Natural killer cell (primary cell): Measurements from ENCODE around the gene AUH. TPM values are rescaled to one million over a fixed set of nuclear protein-coding genes. Genes with fewer than 3 reads are reported as not detected.
"Not testable (repeated sequence)": the region's sequence is repeated elsewhere in the genome, so short reads cannot be mapped to it uniquely, and the experiment has no call there.

ENCODE experiments used
- ATAC-seq, 3 donors: fragments of 150-1000 bp in 2 of 3; fragments of 200-7000 bp in 1 of 3; cut with Tn5 transposase; 1 replicate in 1 of 3; 2 replicates in 2 of 3; pipeline ENCODE4 v1.10.0; 2021; ENCODE audit warnings: mild to moderate bottlenecking in 2 of 3, moderate library complexity in 2 of 3
- DNase-seq, 2 donors: peaks; one replicate each; pipeline versions ENCODE4 v3.0.0 to v3.0.0-alpha.2; 2013 to 2021; ENCODE audit warnings: mixed read lengths in 1 of 2
- H3K27ac ChIP-seq: one replicate; pipeline ENCODE4 v1.5.1; 2013; ENCODE audit warnings: mild to moderate bottlenecking, low read length
- H3K27me3 ChIP-seq: one replicate; pipeline ENCODE4 v1.6.1; 2013; ENCODE audit warnings: low read length; ENCODE audit not compliant: control insufficient read depth, insufficient read depth
- H3K36me3 ChIP-seq: one replicate; pipeline ENCODE4 v1.6.1; 2013; ENCODE audit warnings: low read length; ENCODE audit not compliant: control insufficient read depth, insufficient read depth
- H3K4me1 ChIP-seq: one replicate; pipeline ENCODE4 v1.6.1; 2013; ENCODE audit warnings: low read length; ENCODE audit not compliant: control insufficient read depth, insufficient read depth
- H3K4me3 ChIP-seq: one replicate; pipeline ENCODE4 v1.5.1; 2013; ENCODE audit warnings: low read length
- H3K9me3 ChIP-seq: one replicate; pipeline ENCODE4 v1.6.1; 2013; ENCODE audit warnings: low read length; ENCODE audit not compliant: control insufficient read depth, insufficient read depth
- H3K27ac Mint-ChIP-seq, 2 donors: one replicate each; pipeline ENCODE4 v1.8.0; 2022; ENCODE audit warnings: mild to moderate bottlenecking in 2 of 2, mixed read lengths in 2 of 2, moderate library complexity in 1 of 2
- H3K27me3 Mint-ChIP-seq, 2 donors: one replicate each; pipeline ENCODE4 v1.8.0; 2022; ENCODE audit warnings: low read depth in 2 of 2, mixed read lengths in 2 of 2
- H3K36me3 Mint-ChIP-seq: one replicate; pipeline ENCODE4 v1.8.0; 2022; ENCODE audit warnings: mixed read lengths
- H3K4me1 Mint-ChIP-seq, 2 donors: one replicate each; pipeline ENCODE4 v1.8.0; 2022; ENCODE audit warnings: mixed read lengths in 2 of 2
- H3K4me3 Mint-ChIP-seq: one replicate; pipeline ENCODE4 v1.8.0; 2022; ENCODE audit warnings: mild to moderate bottlenecking, moderate library complexity, mixed read lengths
- H3K9me3 Mint-ChIP-seq, 2 donors: one replicate each; pipeline ENCODE4 v1.8.0; 2022; ENCODE audit warnings: mixed read lengths in 2 of 2
- WGBS: methylation state at CpG from one replicate; pipeline ENCODE4 v1.1.7; 2013; ENCODE audit warnings: missing lambda C conversion rate; ENCODE audit not compliant: insufficient coverage; 5-methylcytosine and 5-hydroxymethylcytosine counted together
- intact Hi-C: fragments of 100-400 bp; cut with micrococcal nuclease; formaldehyde crosslinking; loops from one replicate; pipeline ENCODE4 v1.14.2; 2022
- total RNA-seq, 4 donors: library from RNA; stranded (reverse); fragments of 120-200 nt in 1 of 4; gene quantifications; one replicate each; pipeline versions ENCODE4 v1.2.3 to v1.2.4, GENCODE V29; 2013 to 2022
- TF ChIP-seq, protein P1 (sequence below): fragments of 200-600 bp; IDR thresholded peaks from one replicate; pipeline ENCODE4 v1.8.0; 2022; ENCODE audit warnings: antibody characterized with exemption

The AUH gene
- total RNA-seq, 3 donors from 2014 or later (not counting 1 experiment from before 2014, with no cell fraction given), result 26.7 to 36.6 (median 34.9) TPM

DNA sequence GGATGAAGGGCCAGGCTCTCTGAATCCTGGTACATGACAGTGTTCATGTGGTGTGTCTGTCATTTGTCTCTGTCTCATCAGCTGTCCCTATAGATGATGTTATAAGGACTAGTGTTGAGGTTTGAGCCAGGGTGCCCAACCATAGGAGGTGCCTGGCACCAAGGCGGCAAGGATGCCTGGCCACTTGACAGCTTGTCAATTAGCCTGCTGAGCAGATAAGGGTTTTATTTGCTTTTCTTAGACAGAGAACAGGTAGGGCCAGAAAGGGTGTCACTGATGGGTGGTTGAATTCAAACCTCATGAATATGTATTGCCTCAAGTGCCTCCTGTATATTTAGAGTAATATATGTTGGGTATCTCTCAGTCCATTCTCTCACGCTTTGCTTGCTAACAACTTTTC lies 30.1 kb upstream of the AUH start:
- no peaks in the 10 kb centered on the region for H3K27me3 Mint-ChIP-seq
- H3K27ac Mint-ChIP-seq, result no peak overlapping the region
- TF ChIP-seq, protein P1, sequence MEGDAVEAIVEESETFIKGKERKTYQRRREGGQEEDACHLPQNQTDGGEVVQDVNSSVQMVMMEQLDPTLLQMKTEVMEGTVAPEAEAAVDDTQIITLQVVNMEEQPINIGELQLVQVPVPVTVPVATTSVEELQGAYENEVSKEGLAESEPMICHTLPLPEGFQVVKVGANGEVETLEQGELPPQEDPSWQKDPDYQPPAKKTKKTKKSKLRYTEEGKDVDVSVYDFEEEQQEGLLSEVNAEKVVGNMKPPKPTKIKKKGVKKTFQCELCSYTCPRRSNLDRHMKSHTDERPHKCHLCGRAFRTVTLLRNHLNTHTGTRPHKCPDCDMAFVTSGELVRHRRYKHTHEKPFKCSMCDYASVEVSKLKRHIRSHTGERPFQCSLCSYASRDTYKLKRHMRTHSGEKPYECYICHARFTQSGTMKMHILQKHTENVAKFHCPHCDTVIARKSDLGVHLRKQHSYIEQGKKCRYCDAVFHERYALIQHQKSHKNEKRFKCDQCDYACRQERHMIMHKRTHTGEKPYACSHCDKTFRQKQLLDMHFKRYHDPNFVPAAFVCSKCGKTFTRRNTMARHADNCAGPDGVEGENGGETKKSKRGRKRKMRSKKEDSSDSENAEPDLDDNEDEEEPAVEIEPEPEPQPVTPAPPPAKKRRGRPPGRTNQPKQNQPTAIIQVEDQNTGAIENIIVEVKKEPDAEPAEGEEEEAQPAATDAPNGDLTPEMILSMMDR, result no peak
- H3K27me3 ChIP-seq, result no peaks in the 10 kb centered on the region
- ATAC-seq (no peak), DNase-seq (no peak)
- no peak overlapping the region for H3K4me3 ChIP-seq
- peaks cover 0 to 8% of the 10 kb centered on the region in 2 donors for H3K4me1 Mint-ChIP-seq
- H3K27ac ChIP-seq, result no peak overlapping the region
- H3K9me3 ChIP-seq, result no peaks in the 10 kb centered on the region
- no peaks in the 10 kb centered on the region for H3K9me3 Mint-ChIP-seq
- no peak overlapping the region for H3K4me3 Mint-ChIP-seq
- WGBS, result 89% methylated on average over 2 of the region's 2 CpGs
- intact Hi-C loops, result no loop called here
- H3K36me3 Mint-ChIP-seq, result no peaks in the 10 kb centered on the region
- no peaks in the 10 kb centered on the region for H3K36me3 ChIP-seq
- H3K4me1 ChIP-seq, result no peaks in the 10 kb centered on the region

DNA sequence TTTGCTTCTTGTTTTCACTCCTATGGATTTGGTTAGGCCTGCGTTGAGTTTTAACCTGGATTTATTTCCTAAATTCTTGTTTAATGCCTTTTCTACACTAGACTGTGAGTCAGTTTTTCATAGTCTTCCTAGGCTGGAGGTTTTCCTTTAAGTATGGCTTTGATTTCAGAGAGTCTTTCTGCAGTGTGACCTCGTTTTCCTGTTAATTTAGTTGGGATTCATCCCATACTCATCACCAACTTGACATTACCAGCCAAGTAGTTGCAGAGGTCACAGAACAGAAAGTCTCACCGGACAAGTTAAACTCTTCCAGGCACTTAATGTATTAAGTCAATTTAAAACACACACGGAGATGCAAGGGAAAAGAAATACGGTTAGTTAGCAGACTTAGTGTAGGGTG lies 29.7 kb upstream of the AUH start:
- Histone ChIP-seq H3K27me3 (no peaks in the 10 kb centered on the region), H3K36me3 (no peaks in the 10 kb centered on the region), H3K4me1 (no peaks in the 10 kb centered on the region), H3K27ac (no peak overlapping the region), H3K9me3 (no peaks in the 10 kb centered on the region), H3K4me3 (no peak overlapping the region)
- no peaks in the 10 kb centered on the region for H3K27me3 Mint-ChIP-seq
- TF ChIP-seq, protein P1, result no peak
- DNase-seq, result no peak
- no peaks in the 10 kb centered on the region for H3K9me3 Mint-ChIP-seq
- H3K4me1 Mint-ChIP-seq, result peaks cover 0 to 8% of the 10 kb centered on the region in 2 donors
- H3K27ac Mint-ChIP-seq, result no peak overlapping the region
- H3K4me3 Mint-ChIP-seq, result no peak overlapping the region
- ATAC-seq, result no peak
- intact Hi-C loops, result no loop called here
- no peaks in the 10 kb centered on the region for H3K36me3 Mint-ChIP-seq
- WGBS, result 98% methylated on average over 4 of the region's 5 CpGs

DNA sequence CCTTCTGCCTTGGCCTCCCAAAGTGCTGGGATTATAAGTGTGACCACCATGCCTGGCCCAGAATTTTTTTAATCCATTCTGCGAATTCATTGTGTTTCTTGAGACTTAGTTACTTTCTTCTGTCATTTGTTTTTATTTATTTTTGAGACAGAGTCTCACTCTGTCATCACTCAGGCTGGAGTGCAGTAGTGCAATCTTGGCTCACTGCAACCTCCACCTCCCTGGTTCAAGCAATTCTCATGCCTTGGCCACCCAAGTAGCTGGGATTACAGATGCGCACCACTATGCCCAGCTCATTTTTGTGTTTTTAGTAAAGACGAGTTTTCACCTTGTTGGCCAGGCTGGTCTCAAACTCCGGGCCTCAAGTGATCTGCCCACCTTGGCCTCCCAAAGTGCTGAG lies 28.0 kb upstream of the AUH start:
- intact Hi-C loops, H3K4me3 Mint-ChIP-seq, H3K4me1 ChIP-seq, H3K27me3 ChIP-seq, H3K9me3 ChIP-seq, H3K27ac Mint-ChIP-seq, H3K4me1 Mint-ChIP-seq, H3K27ac ChIP-seq, H3K36me3 Mint-ChIP-seq, DNase-seq, H3K9me3 Mint-ChIP-seq, H3K27me3 Mint-ChIP-seq, H3K4me3 ChIP-seq, H3K36me3 ChIP-seq, ATAC-seq: not testable (repeated sequence)
- WGBS, result 94% methylated on average over 4 of the region's 4 CpGs

DNA sequence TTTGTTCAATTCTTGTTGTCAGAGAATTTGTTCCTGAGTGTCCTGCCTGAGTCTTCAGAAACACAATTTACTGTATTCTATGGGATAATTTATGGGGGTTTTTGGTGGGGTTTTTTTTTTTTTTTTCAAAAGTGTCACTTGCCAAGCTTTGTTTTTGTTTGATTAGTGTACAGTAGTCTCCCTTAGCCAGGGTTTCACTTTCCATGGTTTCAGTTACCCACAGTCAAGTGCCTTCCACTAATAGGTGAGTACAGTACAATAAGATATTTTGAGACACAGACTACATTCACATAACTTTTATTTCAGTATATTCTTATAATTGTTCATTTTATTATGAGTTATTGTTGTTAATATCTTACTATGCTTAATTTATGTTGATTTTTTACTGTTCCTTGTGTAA lies 25.0 kb upstream of the AUH start:
- DNase-seq, result no peak
- intact Hi-C loops, result no loop called here
- no peaks in the 10 kb centered on the region for H3K36me3 Mint-ChIP-seq
- ATAC-seq, result no peak
- Histone ChIP-seq H3K4me3 (no peak overlapping the region), H3K27me3 (no peaks in the 10 kb centered on the region), H3K9me3 (no peaks in the 10 kb centered on the region), H3K36me3 (no peaks in the 10 kb centered on the region), H3K4me1 (no peaks in the 10 kb centered on the region), H3K27ac (no peak overlapping the region)
- TF ChIP-seq, protein P1, result no peak
- H3K4me1 Mint-ChIP-seq, result no peaks in the 10 kb centered on the region
- H3K27ac Mint-ChIP-seq, result no peak overlapping the region
- H3K9me3 Mint-ChIP-seq, result no peaks in the 10 kb centered on the region
- H3K4me3 Mint-ChIP-seq, result no peak overlapping the region
- no peaks in the 10 kb centered on the region for H3K27me3 Mint-ChIP-seq
